Neuronal stem cell (in vitro differentiated cells): ENCODE results near the gene EHD2.

Experiments
- DNase-seq: peaks from one replicate; pipeline ENCODE4 v3.0.0-alpha.2; 2013; ENCODE audit warnings: low spot score
- H2AFZ ChIP-seq: one replicate; pipeline ENCODE4 v1.6.1; 2013; ENCODE audit warnings: mild to moderate bottlenecking, low read length, inconsistent platforms
- H2AK5ac ChIP-seq: 2 replicates; pipeline ENCODE4 v1.6.1; 2013; ENCODE audit warnings: low read depth, mild to moderate bottlenecking, inconsistent platforms, low read length, moderate library complexity, mixed read lengths
- H2BK120ac ChIP-seq: 2 replicates; pipeline ENCODE4 v1.6.1; 2013; ENCODE audit warnings: low read depth, mild to moderate bottlenecking, inconsistent platforms, low read length, moderate library complexity, mixed read lengths
- H2BK12ac ChIP-seq: one replicate; pipeline ENCODE4 v1.6.1; 2013; ENCODE audit warnings: low read length, inconsistent platforms
- H2BK15ac ChIP-seq: 2 replicates; pipeline ENCODE4 v1.6.1; 2013; ENCODE audit warnings: mild to moderate bottlenecking, low read length, inconsistent platforms, mixed read lengths
- H2BK5ac ChIP-seq: one replicate; pipeline ENCODE4 v1.6.1; 2013; ENCODE audit warnings: inconsistent platforms, mild to moderate bottlenecking, low read length, moderate library complexity
- H3K14ac ChIP-seq: one replicate; pipeline ENCODE4 v1.6.1; 2013; ENCODE audit warnings: low read length, inconsistent platforms
- H3K18ac ChIP-seq: 2 replicates; pipeline ENCODE4 v1.6.1; 2013; ENCODE audit warnings: low read length, inconsistent platforms
- H3K23ac ChIP-seq: 2 replicates; pipeline ENCODE4 v1.6.1; 2013; ENCODE audit warnings: low read depth, mild to moderate bottlenecking, mixed read lengths, low read length, inconsistent platforms; ENCODE audit not compliant: poor library complexity
- H3K27ac ChIP-seq: replicated peaks from 3 replicates; pipeline ENCODE4 v1.5.1; 2013; ENCODE audit warnings: low read length, inconsistent platforms
- H3K27me3 ChIP-seq, 3 experiments: 2 replicates each; pipeline ENCODE4 v1.6.1; 2013; ENCODE audit warnings: low read length in 3 of 3, mild to moderate bottlenecking in 2 of 3, inconsistent platforms in 1 of 3, low read depth in 1 of 3, mixed read lengths in 1 of 3, moderate library complexity in 1 of 3; ENCODE audit not compliant: control insufficient read depth in 3 of 3, insufficient read depth in 3 of 3
- H3K36me3 ChIP-seq, 2 donors: replicated peaks in 1 of 2; 2 replicates each; pipeline ENCODE4 v1.6.1; 2013; ENCODE audit warnings: low read length in 2 of 2; ENCODE audit not compliant: control insufficient read depth in 2 of 2, insufficient read depth in 2 of 2
- H3K4ac ChIP-seq: 2 replicates; pipeline ENCODE4 v1.6.1; 2013; ENCODE audit warnings: inconsistent platforms, mild to moderate bottlenecking, low read length, moderate library complexity
- H3K4me1 ChIP-seq, 2 donors: 1 replicate in 1 of 2; 2 replicates in 1 of 2; pipeline ENCODE4 v1.6.1; 2013; ENCODE audit warnings: low read length in 2 of 2, low read depth in 1 of 2; ENCODE audit not compliant: control insufficient read depth in 2 of 2, insufficient read depth in 1 of 2
- H3K4me2 ChIP-seq: one replicate; pipeline ENCODE4 v1.6.1; 2013; ENCODE audit warnings: mild to moderate bottlenecking, low read length, inconsistent platforms; ENCODE audit not compliant: insufficient read depth, poor library complexity, severe bottlenecking
- H3K4me3 ChIP-seq, 2 donors: 2 replicates each; pipeline ENCODE4 v1.5.1; 2013; ENCODE audit warnings: low read length in 2 of 2, mild to moderate bottlenecking in 2 of 2, inconsistent platforms in 1 of 2, moderate library complexity in 1 of 2
- H3K79me1 ChIP-seq: one replicate; pipeline ENCODE4 v1.6.1; 2013; ENCODE audit warnings: low read depth, mild to moderate bottlenecking, inconsistent platforms, low read length, moderate library complexity
- H3K9ac ChIP-seq: one replicate; pipeline ENCODE4 v1.6.1; 2013; ENCODE audit warnings: mild to moderate bottlenecking, low read depth, low read length, inconsistent platforms; ENCODE audit not compliant: poor library complexity
- H3K9me3 ChIP-seq, 2 donors: replicated peaks in 1 of 2; 2 replicates each; pipeline versions ENCODE3 to v1.6.1; 2013; ENCODE audit warnings: low read length in 2 of 2, mild to moderate bottlenecking in 2 of 2, inconsistent platforms in 1 of 2, low read depth in 1 of 2, mixed read lengths in 1 of 2, moderate library complexity in 1 of 2; ENCODE audit not compliant: control insufficient read depth in 2 of 2, insufficient read depth in 1 of 2
- H4K8ac ChIP-seq: one replicate; pipeline ENCODE4 v1.6.1; 2013; ENCODE audit warnings: low read depth, mild to moderate bottlenecking, inconsistent platforms, low read length, moderate library complexity
- H4K91ac ChIP-seq: one replicate; pipeline ENCODE4 v1.6.1; 2013; ENCODE audit warnings: low read length, low read depth, mild to moderate bottlenecking, inconsistent platforms; ENCODE audit not compliant: poor library complexity
- WGBS, 2 donors: extraction: QIAGEN DNeasy Blood & Tissue Kit; methylation state at CpG; one replicate each; pipeline ENCODE4 v1.1.7; 2013; ENCODE audit warnings: missing lambda C conversion rate in 2 of 2, mixed read lengths in 1 of 2; ENCODE audit not compliant: insufficient read length in 2 of 2, insufficient replicate concordance in 1 of 2; ENCODE audit errors: extremely low coverage in 2 of 2; 5-methylcytosine and 5-hydroxymethylcytosine counted together

Gene EHD2

GRCh38 chr19:47752440-47753211, 39.4 kb downstream of the EHD2 start:
- H3K9ac ChIP-seq: no peak overlapping the region
- no CpG with 5 or more reads among the region's 27 CpGs for WGBS, 2 donors
- no peak overlapping the region for H2BK12ac ChIP-seq
- H3K4ac ChIP-seq: no peak overlapping the region
- no peak overlapping the region for H3K4me3 ChIP-seq
- H3K27ac ChIP-seq: no peak overlapping the region
- H2AK5ac ChIP-seq: no peak overlapping the region
- no peak overlapping the region for H3K4me2 ChIP-seq
- H3K9me3 ChIP-seq: no peaks in the 10 kb centered on the region
- H2BK120ac ChIP-seq: no peak overlapping the region
- DNase-seq: no peak
- H4K91ac ChIP-seq: no peak overlapping the region
- no peak overlapping the region for H3K18ac ChIP-seq
- H3K4me1 ChIP-seq: no peaks in the 10 kb centered on the region
- no peak overlapping the region for H2BK15ac ChIP-seq
- H2BK5ac ChIP-seq: no peak overlapping the region
- H3K23ac ChIP-seq: no peak overlapping the region
- no peaks in the 10 kb centered on the region for H3K27me3 ChIP-seq
- H2AFZ ChIP-seq: no peak overlapping the region
- no peak overlapping the region for H3K14ac ChIP-seq
- peaks cover 68 to 94% of the 10 kb centered on the region in 2 donors for H3K36me3 ChIP-seq
- H3K79me1 ChIP-seq: peaks cover 16% of the 10 kb centered on the region
- no peak overlapping the region for H4K8ac ChIP-seq

- Histone ChIP-seq H3K9ac (no peak overlapping the region), H4K91ac (no peak overlapping the region), H2AK5ac (no peak overlapping the region), H3K79me1 (peaks cover 12% of the 10 kb centered on the region), H3K36me3 (peaks cover 63 to 95% of the 10 kb centered on the region in 2 donors), H3K14ac (no peak overlapping the region), H2BK5ac (no peak overlapping the region), H3K4me1 (no peaks in the 10 kb centered on the region), H3K27me3 (no peaks in the 10 kb centered on the region), H2BK12ac (no peak overlapping the region), H2AFZ (no peak overlapping the region), H3K9me3 (peaks cover 0 to 2% of the 10 kb centered on the region in 2 donors), H2BK15ac (no peak overlapping the region), H3K4me3 (no peak overlapping the region), H3K23ac (no peak overlapping the region), H4K8ac (no peak overlapping the region), H3K27ac (no peak overlapping the region), H2BK120ac (no peak overlapping the region), H3K18ac (no peak overlapping the region), H3K4me2 (no peak overlapping the region), H3K4ac (no peak overlapping the region)
- whole genome bisulfite sequencing, 2 donors: no CpG with 5 or more reads among the region's 37 CpGs
- DNase-seq: no peak
Observed at GRCh38 chr19:47754206-47755064, 41.2 kb downstream of the EHD2 start.

- no peak overlapping the region for H2BK5ac ChIP-seq
- no peak overlapping the region for H3K9ac ChIP-seq
- no peak overlapping the region for H2BK12ac ChIP-seq
- DNase-seq: no peak
- no peak overlapping the region for H2AFZ ChIP-seq
- H3K36me3 ChIP-seq: peaks cover 58 to 87% of the 10 kb centered on the region in 2 donors
- H3K79me1 ChIP-seq: peaks cover 8% of the 10 kb centered on the region
- no peak overlapping the region for H3K4ac ChIP-seq
- H3K14ac ChIP-seq: no peak overlapping the region
- no peak overlapping the region for H3K4me2 ChIP-seq
- no peak overlapping the region for H3K27ac ChIP-seq
- no peak overlapping the region for H3K4me3 ChIP-seq
- H4K8ac ChIP-seq: peak overlapping the region; percentile 17
- peaks cover 0 to 2% of the 10 kb centered on the region in 2 donors for H3K9me3 ChIP-seq
- H3K4me1 ChIP-seq: no peaks in the 10 kb centered on the region
- H2BK15ac ChIP-seq: no peak overlapping the region
- H4K91ac ChIP-seq: no peak overlapping the region
- H3K18ac ChIP-seq: no peak overlapping the region
- no peak overlapping the region for H2BK120ac ChIP-seq
- no CpG with 5 or more reads among the region's 36 CpGs for WGBS, 2 donors
- H3K27me3 ChIP-seq: no peaks in the 10 kb centered on the region
- no peak overlapping the region for H3K23ac ChIP-seq
- no peak overlapping the region for H2AK5ac ChIP-seq
Observed at GRCh38 chr19:47755065-47755761, 42.0 kb downstream of the EHD2 start.
